ENCODE data around the gene ZFP64. TPM values are rescaled to one million over a fixed set of nuclear protein-coding genes. Genes with fewer than 3 reads are reported as not detected.

The ZFP64 gene
- total and polyA plus RNA-seq, 2 of the 4 experiments (the other 2 are of a cell fraction): 14.3 to 17.1 TPM

- H4K8ac ChIP-seq (ENCODE audit: low read depth in 2 of 2, low read length in 2 of 2): peak overlapping the region; percentile 92 to 98; a peak in 3 of 4 replicates
- H4K91ac ChIP-seq (ENCODE audit: insufficient read depth, low read depth, low read length): peak overlapping the region; percentile 49
- intact Hi-C loops (cut with micrococcal nuclease) (no loop called here), dilution Hi-C loops (cut with HindIII; ENCODE audit: low sequenced_read_pairs, unreplicated experiment) (no loop called here), in situ Hi-C loops (cut with MboI; ENCODE audit: low sequenced_read_pairs) (no loop called here)
- H3K79me1 ChIP-seq (ENCODE audit: low read depth in 1 of 2, low read length in 2 of 2): peaks cover 0 to 25% of the 10 kb centered on the region in 2 experiments; a peak in 1 of 4 replicates
- H3K9me3 ChIP-seq (ENCODE audit: control insufficient read depth, insufficient read depth, low read length): no peaks in the 10 kb centered on the region
- peak; percentile 20 for DNase-seq
- H3K23ac ChIP-seq (ENCODE audit: low read depth, low read length): no peak overlapping the region
- peak overlapping the region; percentile 55; the same call in 1 of the 2 replicates for H2BK120ac ChIP-seq (ENCODE audit: low read depth, low read length)
- WGBS, 2 experiments (ENCODE audit: extremely low coverage in 2 of 2, insufficient read length in 1 of 2): 71% methylated on average over 9 of the region's 23 CpGs; no CpG with 5 or more reads in 1 of the 2 experiments
- peak overlapping the region; percentile 88 for H2AFZ ChIP-seq (replicated peaks; ENCODE audit: low read length, poor library complexity)
- H2BK5ac ChIP-seq (ENCODE audit: low read depth, low read length, poor library complexity, severe bottlenecking): no peak overlapping the region
- no TSS peak for BruUV-seq (replicated peaks)
- peaks cover 8% of the 10 kb centered on the region; the same call in 1 of the 2 replicates for H3K4me1 ChIP-seq (ENCODE audit: control insufficient read depth, insufficient read depth, low read length)
- H3K9ac ChIP-seq (ENCODE audit: low read depth, low read length): peak overlapping the region; percentile 46
- H3K27me3 ChIP-seq (ENCODE audit: control insufficient read depth, insufficient read depth, low read length): peaks cover 12% of the 10 kb centered on the region
- H3K4me3 ChIP-seq (ENCODE audit: insufficient read depth, low read depth, low read length): peak overlapping the region; percentile 45
- ATAC-seq (ENCODE audit: low read depth): peak; percentile 38
- no peak overlapping the region for H2BK20ac ChIP-seq (ENCODE audit: low read depth, low read length)
- H3K56ac ChIP-seq (ENCODE audit: extremely low read depth, insufficient read depth, low read length): no peak overlapping the region
- peak overlapping the region; percentile 81 for H2AK9ac ChIP-seq (replicated peaks; ENCODE audit: low read depth, low read length, poor library complexity)
- ChIA-PET POLR2A (ENCODE audit: unreplicated experiment) (no interaction called here), CTCF (interaction anchor here (1.7 kb wide), 1 partner anchor 25 kb away, joined by 6 read pairs; no protein-coding TSS in a partner anchor)
- peak overlapping the region; percentile 34 for H3K27ac ChIP-seq (ENCODE audit: insufficient read depth, low read length)
- H3K9me1 ChIP-seq (ENCODE audit: insufficient read depth, low read length): 0 out of 2 replicates have a peak, but pooled peaks cover 4% of the 10 kb centered on the region
- no peak overlapping the region for H2BK15ac ChIP-seq (ENCODE audit: low read depth, low read length)
- H2AK5ac ChIP-seq (ENCODE audit: low read depth, low read length): no peak overlapping the region; the same call in 1 of the 2 replicates
- no peak overlapping the region; the same call in 1 of the 2 replicates for H3K18ac ChIP-seq (ENCODE audit: low read depth, low read length)
- peak overlapping the region; percentile 91 for H3K4ac ChIP-seq (ENCODE audit: low read depth, low read length)
- peak overlapping the region; percentile 59; the same call in 1 of the 2 replicates for H4K5ac ChIP-seq (ENCODE audit: low read depth, low read length)
- H4K20me1 ChIP-seq (ENCODE audit: insufficient read depth, low read length): peaks cover 4% of the 10 kb centered on the region; the same call in 1 of the 2 replicates
- H3K4me2 ChIP-seq (ENCODE audit: low read depth, low read length): peak overlapping the region; percentile 73
- no peaks in the 10 kb centered on the region for H3K36me3 ChIP-seq (ENCODE audit: control insufficient read depth, insufficient read depth, low read length)
- peak overlapping the region; percentile 88 for H3K14ac ChIP-seq (replicated peaks; ENCODE audit: low read depth, low read length)
- TF ChIP-seq RFX5 (IDR thresholded peaks at IDR 0.05; ENCODE audit: low read depth, low read length) (no peak), POLR2A (IDR thresholded peaks at IDR 0.05; ENCODE audit: low read depth, low read length) (no peak), CTCF (conservative IDR thresholded peaks at IDR 0.05; ENCODE audit: low read depth, low read length) (no peak), ELK1 (IDR thresholded peaks at IDR 0.05; ENCODE audit: borderline replicate concordance, low read depth, low read length) (no peak), BHLHE40 (IDR thresholded peaks at IDR 0.05; ENCODE audit: low read depth, low read length) (no peak), SMC3 (IDR thresholded peaks at IDR 0.05; ENCODE audit: low read depth, low read length) (no peak), FOS (IDR thresholded peaks at IDR 0.05; ENCODE audit: low read depth, low read length) (no peak), MAZ (IDR thresholded peaks at IDR 0.05; ENCODE audit: borderline replicate concordance, low read depth, low read length) (no peak), MXI1 (IDR thresholded peaks at IDR 0.05; ENCODE audit: borderline replicate concordance, low read depth, low read length) (no peak), CHD1 (IDR thresholded peaks at IDR 0.05; ENCODE audit: low read depth, low read length) (no peak), NFE2L2 (IDR thresholded peaks at IDR 0.05; ENCODE audit: low read depth, low read length) (no peak), MAFK (IDR thresholded peaks at IDR 0.05; ENCODE audit: low read depth, low read length) (no peak), CEBPB (IDR thresholded peaks at IDR 0.05; ENCODE audit: low read depth, low read length) (no peak), USF2 (IDR thresholded peaks at IDR 0.05; ENCODE audit: low read depth, low read length) (no peak), RAD21 (IDR thresholded peaks at IDR 0.05; ENCODE audit: low read length) (no peak)
These were observed 88.2 kb downstream of the ZFP64 start for GRCh38 chr20:52103335-52103912.

Measured in IMR-90 (cell line).